CD4-positive, alpha-beta T cell treated with Interleukin-15 for 1 hour (primary cell): Measurements from ENCODE around the gene GRXCR2.

Experiments
- DNase-seq: peaks from one replicate; pipeline ENCODE4 v3.0.0-alpha.2; 2020

Gene GRXCR2

DNA sequence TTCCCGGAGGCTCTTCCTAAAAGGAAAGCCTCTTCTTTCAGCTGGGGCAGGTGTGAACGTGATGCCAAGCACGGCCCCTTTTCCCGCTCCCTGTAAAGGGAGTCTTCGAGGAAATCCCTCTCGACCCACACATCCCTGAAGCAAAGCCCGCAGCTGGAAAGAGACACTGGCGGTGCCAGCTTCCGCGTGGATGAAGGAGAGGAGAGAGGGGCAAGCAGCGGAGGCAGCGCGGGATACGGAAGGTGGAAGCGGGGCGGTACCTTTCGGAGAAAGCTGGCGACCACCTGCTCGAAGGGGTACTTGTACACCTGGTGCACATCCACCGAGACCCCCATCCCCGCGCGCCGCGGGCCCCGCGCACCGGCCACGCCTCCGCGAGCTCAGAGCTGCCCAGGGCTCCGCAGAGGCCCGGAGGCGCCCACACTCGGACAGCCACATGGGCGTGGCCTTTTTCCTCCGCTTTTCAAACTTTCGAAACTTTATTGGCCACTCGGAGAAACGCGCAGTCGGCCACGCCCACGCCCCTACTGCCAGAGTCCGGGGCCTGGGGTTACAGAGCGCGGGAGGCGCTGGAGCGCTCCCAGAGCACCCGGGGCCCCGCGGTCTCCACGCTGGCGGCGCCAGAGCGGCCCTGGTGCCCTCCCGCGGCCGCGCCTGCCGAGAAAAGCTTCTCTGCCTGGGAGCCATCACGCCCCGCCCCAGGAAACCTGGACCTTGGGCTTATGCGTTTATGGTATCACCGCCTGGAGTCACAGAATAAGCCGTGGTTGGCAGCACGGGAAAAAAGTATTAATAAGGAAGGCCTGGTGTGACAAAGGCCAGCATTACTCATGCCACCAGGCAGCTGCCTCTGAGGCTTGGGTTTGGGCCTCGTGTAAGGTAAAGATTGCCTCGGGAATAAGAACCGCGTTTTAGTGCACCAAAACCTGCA is 37.6 kb downstream of the GRXCR2 start, which contains the start of gene PRELID2:
TSS of gene PRELID2 (minus strand) at position 426 of the 931 bp plus-strand sequence. CDS start at position 335, 91 bp downstream.
- peak; percentile 60 for DNase-seq

DNA sequence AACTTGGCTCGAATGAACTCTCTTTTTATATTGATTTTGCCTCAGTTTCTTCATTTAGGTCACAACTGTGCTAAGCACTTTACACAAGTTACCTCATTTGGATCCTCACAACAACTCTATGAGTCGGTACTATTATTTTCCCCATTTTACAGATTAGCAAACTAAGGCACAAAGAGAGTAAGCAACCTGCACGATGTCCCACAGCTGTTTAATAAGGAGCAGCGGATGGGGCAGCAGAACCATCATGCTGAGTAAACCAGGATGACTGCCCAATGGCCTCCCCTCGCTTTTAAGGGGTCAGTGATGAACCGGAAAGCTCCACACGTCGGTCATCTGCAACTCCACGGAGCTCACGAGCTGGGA is 38.3 kb downstream of the GRXCR2 start:
- no peak for DNase-seq

DNA sequence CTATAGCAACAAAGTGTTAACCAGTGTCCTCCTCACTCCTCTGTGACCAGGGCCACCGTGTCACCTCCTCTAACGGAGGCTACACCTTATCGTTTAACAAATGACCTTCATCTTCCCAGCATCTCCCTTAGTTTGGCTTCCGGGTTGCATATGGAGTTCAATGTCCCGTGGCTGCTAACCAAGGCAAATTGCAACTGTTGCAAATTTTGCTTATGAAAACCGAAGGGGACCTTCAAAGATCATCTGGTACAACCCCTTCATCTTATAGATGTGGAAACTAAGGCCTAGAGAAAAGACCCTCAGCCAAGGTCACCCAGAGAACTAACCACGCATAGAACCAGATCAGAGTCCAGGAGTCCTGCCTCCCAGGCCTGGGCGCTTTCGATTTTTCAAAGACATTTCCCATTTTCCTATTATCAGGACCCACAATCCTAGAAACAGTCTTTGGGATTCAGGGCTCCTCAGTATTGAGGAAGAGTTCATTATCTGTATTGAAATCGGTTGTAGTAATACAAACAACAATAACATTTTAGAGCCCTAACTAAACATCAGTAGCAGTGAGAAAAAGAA is 39.1 kb downstream of the GRXCR2 start:
- no peak for DNase-seq

DNA sequence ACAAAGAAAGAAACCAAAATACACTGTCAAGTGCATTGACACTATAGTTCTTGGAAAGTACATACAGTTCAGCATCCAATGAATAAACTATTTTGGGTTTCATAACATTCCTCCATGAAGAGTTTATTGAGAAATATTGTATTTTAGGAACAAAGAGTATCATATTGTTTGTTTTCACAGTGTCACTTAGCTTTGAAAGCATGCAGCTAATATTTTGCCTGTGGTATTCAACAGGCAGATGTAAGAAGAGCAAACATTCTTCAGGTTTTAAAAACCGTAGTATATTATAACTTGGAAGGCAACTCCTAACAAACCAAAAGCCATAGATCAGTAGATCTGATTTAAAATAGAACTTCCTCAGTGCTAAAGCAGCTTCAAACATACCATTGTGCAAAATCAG is 42.2 kb downstream of the GRXCR2 start:
- no peak for DNase-seq

DNA sequence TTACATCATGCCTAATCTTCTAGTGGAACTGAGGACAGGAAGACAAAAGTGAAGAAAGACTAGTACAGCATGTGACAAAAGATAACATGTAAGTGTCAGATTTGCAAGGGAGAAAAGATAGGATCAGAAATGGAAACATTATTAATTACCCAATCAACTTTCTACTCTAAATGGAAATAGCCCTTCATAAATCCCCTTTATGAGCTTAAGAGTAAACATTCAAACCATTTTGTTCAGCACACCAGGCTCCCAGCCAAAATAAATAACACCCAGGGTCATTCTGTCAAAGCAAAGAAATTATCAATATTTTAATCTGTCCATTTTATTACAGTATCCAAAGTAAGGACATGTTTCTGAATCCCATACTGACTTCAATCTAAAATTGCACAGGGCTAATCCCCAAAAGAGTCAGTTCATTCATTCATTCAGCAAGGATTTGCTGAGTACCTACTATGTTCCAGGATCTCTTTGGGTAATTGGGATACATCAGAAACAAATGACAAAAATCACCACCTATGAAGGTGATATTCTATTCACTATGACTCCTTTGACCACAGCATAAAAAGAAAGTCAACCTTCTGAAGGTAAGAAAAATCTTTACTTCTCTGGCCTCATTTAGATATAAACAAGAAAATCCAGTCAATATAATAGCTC is 43.0 kb downstream of the GRXCR2 start:
- DNase-seq, result no peak

DNA sequence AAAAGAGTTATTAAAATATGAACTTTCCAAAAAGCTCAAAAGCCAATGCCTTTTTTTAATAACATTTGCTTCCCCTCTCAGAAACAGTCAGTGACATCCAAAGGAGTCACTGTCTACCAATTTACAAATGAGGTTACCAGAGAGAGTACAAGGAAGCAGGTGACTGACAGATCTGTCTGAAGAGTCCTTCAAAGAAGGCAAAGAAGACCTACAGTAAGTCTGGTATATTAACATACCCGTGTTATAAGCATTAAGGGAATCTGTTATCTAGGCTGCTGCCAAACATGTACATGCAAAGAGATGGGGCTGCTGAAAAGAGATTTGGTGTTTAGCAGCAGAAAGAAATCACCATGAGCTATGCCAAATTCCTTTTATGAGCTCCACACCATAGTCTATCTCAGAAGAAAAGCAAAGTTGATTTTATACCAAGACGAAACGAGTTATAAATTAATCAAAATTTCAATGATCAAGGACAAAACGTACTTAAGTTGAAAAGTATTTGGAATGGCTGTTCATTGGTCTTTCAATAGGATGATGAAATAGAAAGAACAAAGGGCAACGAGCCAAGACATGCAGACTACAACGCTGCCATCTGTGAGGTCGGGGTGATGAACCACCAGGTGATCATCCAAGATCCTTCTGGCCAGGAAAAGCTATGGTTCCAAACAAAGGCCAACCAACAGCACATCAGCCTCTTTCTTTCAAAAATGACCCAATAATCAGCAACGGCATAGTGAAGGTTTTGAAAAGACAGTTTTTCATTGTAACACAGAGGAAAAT is 45.7 kb downstream of the GRXCR2 start:
- no peak for DNase-seq

DNA sequence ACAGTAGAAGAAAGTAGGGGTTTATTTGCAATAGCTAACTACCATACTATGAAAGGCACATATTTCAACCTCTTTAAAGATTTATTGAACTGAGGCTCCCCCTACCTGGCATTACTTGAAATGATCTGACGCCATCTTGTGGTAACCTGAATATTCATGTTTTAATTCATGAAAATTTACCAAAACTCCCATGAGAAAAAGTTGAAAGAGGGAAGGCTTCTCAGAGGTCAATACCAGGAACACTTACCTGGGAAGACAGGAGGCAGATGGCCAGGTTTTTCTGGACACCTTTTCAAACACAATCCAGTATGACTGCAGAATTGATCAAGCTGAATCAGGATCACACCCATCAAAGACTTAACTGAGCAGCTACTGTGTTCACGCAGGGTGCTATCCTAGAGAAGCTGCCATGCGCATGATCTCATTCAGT is 47.0 kb downstream of the GRXCR2 start:
- DNase-seq, result no peak

DNA sequence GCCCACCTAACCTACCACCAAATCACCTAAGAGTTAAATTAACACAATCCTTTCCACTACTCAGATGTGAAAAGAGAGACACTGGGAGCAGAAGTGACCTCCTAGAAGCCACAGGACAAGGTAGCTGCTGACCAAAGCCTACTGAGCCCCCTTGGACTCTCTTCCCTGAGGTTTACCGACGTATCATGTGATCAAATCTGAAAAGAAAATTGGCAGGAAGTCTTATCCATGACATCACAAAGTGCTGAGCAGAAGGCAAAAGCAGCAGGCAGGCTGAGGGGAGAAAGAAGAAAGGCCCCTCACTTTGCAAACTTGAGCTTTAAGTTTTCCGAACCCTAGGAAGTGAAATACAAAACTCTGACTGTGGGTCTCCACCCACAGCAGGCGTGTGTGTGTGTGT is 48.8 kb downstream of the GRXCR2 start:
- DNase-seq, result no peak

DNA sequence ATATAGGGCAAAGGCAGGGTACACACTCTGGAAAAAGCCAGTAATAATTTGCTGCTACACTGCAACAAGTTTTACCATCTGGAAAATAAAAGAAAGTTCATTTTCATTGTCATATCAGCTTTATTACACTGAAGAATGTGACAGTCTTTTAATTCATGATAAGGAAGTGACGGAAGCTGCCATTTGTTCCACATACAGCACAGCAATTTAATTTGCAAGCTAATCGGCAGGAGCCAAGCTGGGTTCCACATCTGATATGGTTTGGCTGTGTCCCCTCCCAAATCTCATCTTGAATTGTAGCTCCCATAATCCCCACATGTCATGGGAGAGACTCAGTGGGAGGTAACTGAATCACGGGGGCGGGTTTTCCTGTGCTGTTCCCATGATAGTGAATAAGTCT is 54.2 kb downstream of the GRXCR2 start:
- no peak for DNase-seq

DNA sequence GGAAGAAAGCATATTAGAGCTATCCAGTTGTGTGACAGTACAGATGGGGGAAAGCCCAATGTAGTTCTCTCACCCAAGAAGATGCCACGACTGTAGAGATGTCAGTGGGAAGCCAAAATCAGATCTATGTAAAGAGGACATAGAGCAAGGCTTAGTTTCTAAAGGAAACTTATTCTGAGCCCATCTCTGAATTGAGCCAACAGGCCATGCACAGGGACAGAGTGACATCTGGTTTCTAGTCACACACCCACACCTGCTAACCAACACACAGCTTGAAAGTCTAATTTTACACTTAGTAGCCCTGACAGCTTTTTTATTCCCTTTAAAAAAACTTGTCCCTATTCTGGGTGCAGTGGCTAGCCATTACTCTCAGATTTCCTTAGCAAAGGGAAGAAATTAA is 59.9 kb downstream of the GRXCR2 start:
- no peak for DNase-seq

DNA sequence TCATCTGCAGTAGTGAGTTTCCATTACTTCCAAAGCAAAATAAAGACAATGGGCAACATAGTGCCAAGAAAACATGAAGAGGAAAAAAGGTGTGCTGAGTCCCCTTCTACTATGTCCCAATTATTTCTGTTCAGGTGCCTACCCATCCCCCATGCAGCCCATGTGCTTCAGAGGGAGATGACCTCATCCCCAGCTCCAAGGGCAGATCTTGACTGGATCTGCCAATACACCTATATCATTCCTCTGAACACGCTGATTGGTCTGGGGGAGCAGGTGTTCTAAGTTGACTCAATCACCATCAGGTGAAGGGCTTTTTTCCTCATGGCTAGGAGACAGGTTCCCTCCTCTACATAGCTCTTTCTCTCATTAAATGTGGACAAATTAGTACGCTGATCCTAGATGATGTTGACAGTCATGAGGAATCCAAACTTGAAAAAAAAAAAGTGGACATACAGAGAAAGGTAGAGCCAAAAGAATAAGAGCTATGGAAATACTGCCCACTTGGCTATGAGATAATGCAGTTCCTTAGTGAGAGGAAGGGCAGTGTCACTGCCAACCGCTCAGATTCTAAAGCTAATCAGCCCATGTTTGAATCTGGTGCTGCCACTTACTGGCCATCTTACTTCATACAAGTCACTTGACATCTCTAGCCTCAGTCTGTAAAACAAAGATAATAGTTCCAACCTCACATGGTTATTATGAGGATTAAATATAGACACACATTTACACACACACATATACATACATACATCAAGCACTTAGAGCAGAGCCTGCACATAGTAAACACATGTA is 60.8 kb downstream of the GRXCR2 start:
- no peak for DNase-seq
